ENCODE measurements around the gene C17orf75.

C17orf75 gene

DNA sequence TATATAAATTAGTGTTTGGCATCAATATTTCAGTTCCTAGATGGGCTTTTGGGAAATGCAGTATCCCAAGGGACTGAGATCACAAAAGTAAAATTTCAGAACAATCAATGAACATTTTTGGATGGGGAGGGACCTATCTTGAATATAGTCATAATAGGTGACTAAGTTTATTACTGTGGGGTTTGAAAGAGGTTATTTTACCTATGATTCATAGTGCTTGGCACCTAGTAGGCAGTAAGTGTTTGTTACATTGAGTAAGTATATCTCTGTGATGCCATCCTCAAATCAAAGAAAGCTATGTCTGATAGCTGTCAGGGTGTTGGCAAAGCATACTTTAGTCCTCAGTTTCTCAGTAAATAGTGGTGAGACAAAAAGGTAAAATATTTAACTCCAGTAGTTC is 44.9 kb upstream of the C17orf75 start:
- Histone ChIP-seq H3K4me1 (ENCODE audit: control insufficient read depth, low read length) (no peaks in the 10 kb centered on the region), H3K79me2 (ENCODE audit: control insufficient read depth, low read length) (no peaks in the 10 kb centered on the region), H3K4me3 (ENCODE audit: low read length) (no peak overlapping the region), H3K27me3 (ENCODE audit: control insufficient read depth, low read length) (no peaks in the 10 kb centered on the region), H3K9me3 (ENCODE audit: control insufficient read depth, insufficient read depth, low read length) (no peaks in the 10 kb centered on the region), H3K4me2 (ENCODE audit: low read length) (no peak overlapping the region), H3K36me3 (ENCODE audit: control insufficient read depth, low read length) (peaks cover under 1% of the 10 kb centered on the region; the same call in 1 of the 2 replicates), H3K9me2 (replicated peaks; ENCODE audit: control insufficient read depth, low read length) (no peaks in the 10 kb centered on the region), H3K27ac (ENCODE audit: low read depth, low read length) (no peak overlapping the region), H4K20me1 (ENCODE audit: control insufficient read depth, insufficient read depth, low read depth, low read length) (no peaks in the 10 kb centered on the region), H3F3A (ENCODE audit: control insufficient read depth, insufficient read depth) (peaks cover 31% of the 10 kb centered on the region)
- TF ChIP-seq EZH2phosphoT487 (IDR thresholded peaks at IDR 0.05; ENCODE audit: borderline replicate concordance, low read length) = no peak
- TF ChIP-seq, protein P1, sequence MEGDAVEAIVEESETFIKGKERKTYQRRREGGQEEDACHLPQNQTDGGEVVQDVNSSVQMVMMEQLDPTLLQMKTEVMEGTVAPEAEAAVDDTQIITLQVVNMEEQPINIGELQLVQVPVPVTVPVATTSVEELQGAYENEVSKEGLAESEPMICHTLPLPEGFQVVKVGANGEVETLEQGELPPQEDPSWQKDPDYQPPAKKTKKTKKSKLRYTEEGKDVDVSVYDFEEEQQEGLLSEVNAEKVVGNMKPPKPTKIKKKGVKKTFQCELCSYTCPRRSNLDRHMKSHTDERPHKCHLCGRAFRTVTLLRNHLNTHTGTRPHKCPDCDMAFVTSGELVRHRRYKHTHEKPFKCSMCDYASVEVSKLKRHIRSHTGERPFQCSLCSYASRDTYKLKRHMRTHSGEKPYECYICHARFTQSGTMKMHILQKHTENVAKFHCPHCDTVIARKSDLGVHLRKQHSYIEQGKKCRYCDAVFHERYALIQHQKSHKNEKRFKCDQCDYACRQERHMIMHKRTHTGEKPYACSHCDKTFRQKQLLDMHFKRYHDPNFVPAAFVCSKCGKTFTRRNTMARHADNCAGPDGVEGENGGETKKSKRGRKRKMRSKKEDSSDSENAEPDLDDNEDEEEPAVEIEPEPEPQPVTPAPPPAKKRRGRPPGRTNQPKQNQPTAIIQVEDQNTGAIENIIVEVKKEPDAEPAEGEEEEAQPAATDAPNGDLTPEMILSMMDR (IDR thresholded peaks at IDR 0.05; ENCODE audit: low read depth, low read length, poor library complexity, severe bottlenecking) = no peak

DNA sequence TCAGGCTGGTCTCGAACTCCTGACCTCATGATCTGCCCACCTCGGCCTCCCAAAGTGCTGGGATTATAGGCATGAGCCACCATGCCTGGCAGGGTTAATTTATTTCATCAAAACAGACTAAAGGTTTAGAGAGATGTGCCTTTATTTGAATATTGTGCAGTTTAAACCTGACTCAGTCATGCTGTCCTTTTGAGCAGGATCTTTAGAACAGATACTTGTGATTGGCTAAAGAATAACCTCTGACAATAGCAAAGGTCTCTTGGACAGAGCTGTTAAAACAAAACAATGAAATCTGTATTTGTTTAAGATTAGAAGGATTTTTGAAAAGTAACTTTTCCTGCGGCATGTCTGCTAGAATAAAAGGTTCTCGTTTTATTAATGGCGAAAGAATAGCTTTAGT is 44.0 kb upstream of the C17orf75 start:
- TF ChIP-seq EZH2phosphoT487 (IDR thresholded peaks at IDR 0.05; ENCODE audit: borderline replicate concordance, low read length) = no peak
- TF ChIP-seq, protein P1 (IDR thresholded peaks at IDR 0.05; ENCODE audit: low read depth, low read length, poor library complexity, severe bottlenecking) = no peak
- H3K27me3 ChIP-seq (ENCODE audit: control insufficient read depth, low read length) = no peaks in the 10 kb centered on the region
- no peaks in the 10 kb centered on the region for H3K4me1 ChIP-seq (ENCODE audit: control insufficient read depth, low read length)
- H3K36me3 ChIP-seq (ENCODE audit: control insufficient read depth, low read length) = peaks cover 5% of the 10 kb centered on the region; the same call in 1 of the 2 replicates
- no peak overlapping the region for H3K27ac ChIP-seq (ENCODE audit: low read depth, low read length)
- H3K9me2 ChIP-seq (replicated peaks; ENCODE audit: control insufficient read depth, low read length) = no peaks in the 10 kb centered on the region
- no peaks in the 10 kb centered on the region for H3K79me2 ChIP-seq (ENCODE audit: control insufficient read depth, low read length)
- H4K20me1 ChIP-seq (ENCODE audit: control insufficient read depth, insufficient read depth, low read depth, low read length) = no peaks in the 10 kb centered on the region
- peaks cover 39% of the 10 kb centered on the region for H3F3A ChIP-seq (ENCODE audit: control insufficient read depth, insufficient read depth)
- H3K4me3 ChIP-seq (ENCODE audit: low read length) = no peak overlapping the region
- no peak overlapping the region for H3K4me2 ChIP-seq (ENCODE audit: low read length)
- no peaks in the 10 kb centered on the region for H3K9me3 ChIP-seq (ENCODE audit: control insufficient read depth, insufficient read depth, low read length)

DNA sequence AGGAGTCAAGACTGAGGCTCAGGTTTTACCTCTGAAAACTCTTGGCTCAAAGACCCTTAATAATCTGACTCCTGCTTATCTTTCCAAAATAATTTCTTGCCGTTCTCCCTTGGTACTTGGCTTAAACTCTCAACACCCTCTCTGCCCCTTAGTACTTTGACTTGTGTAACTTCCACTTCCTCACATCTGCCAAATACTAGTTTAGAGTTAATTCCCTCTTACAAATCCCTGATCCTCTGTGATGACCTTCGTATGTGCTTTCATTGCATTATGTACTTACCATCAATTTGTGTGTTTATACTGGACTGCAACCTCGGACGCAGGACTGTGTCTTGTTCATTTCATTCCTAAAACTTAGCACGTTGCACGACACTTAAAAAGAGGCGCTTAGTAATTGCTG is 43.1 kb upstream of the C17orf75 start:
- Histone ChIP-seq H3K27me3 (ENCODE audit: control insufficient read depth, low read length) (no peaks in the 10 kb centered on the region), H3K79me2 (ENCODE audit: control insufficient read depth, low read length) (no peaks in the 10 kb centered on the region), H3K4me2 (ENCODE audit: low read length) (no peak overlapping the region), H3K27ac (ENCODE audit: low read depth, low read length) (no peak overlapping the region), H3F3A (ENCODE audit: control insufficient read depth, insufficient read depth) (peaks cover 46% of the 10 kb centered on the region), H3K4me3 (ENCODE audit: low read length) (no peak overlapping the region), H3K9me2 (replicated peaks; ENCODE audit: control insufficient read depth, low read length) (no peaks in the 10 kb centered on the region), H3K4me1 (ENCODE audit: control insufficient read depth, low read length) (no peaks in the 10 kb centered on the region), H3K36me3 (ENCODE audit: control insufficient read depth, low read length) (peaks cover 13% of the 10 kb centered on the region), H4K20me1 (ENCODE audit: control insufficient read depth, insufficient read depth, low read depth, low read length) (0 out of 2 replicates have a peak, but pooled peaks cover under 1% of the 10 kb centered on the region), H3K9me3 (ENCODE audit: control insufficient read depth, insufficient read depth, low read length) (no peaks in the 10 kb centered on the region)
- TF ChIP-seq, protein P1 (IDR thresholded peaks at IDR 0.05; ENCODE audit: low read depth, low read length, poor library complexity, severe bottlenecking) = no peak
- no peak for TF ChIP-seq EZH2phosphoT487 (IDR thresholded peaks at IDR 0.05; ENCODE audit: borderline replicate concordance, low read length)
